GM23248 (cell line): Measurements from ENCODE around the gene SIGLEC14. TPM values are rescaled to one million over a fixed set of nuclear protein-coding genes. Genes with fewer than 3 reads are reported as not detected.
A peak's percentile ranks its signal among the peaks of the same experiment; 100 is the strongest.

Experiments
- DNase-seq: peaks from one replicate; pipeline ENCODE4 v3.0.0-alpha.2; 2015
- H2AFZ ChIP-seq: fragments of 200-600 bp; sonication (generic); 2 replicates; pipeline ENCODE4 v1.6.1; 2016; ENCODE audit warnings: antibody characterized with exemption
- H3F3A ChIP-seq: fragments of 200-600 bp; sonication (generic); 2 replicates; pipeline ENCODE4 v1.6.1; 2016; ENCODE audit warnings: mild to moderate bottlenecking, antibody characterized with exemption, mixed run types; ENCODE audit not compliant: insufficient read depth
- H3K27ac ChIP-seq: fragments of 200-600 bp; sonication (generic); 2 replicates; pipeline ENCODE4 v1.5.1; 2016; ENCODE audit warnings: mild to moderate bottlenecking
- H3K27me3 ChIP-seq: fragments of 200-600 bp; sonication (generic); replicated peaks from 2 replicates; pipeline ENCODE4 v1.6.1; 2016; ENCODE audit warnings: mild to moderate bottlenecking; ENCODE audit not compliant: insufficient read depth
- H3K36me3 ChIP-seq: fragments of 200-600 bp; sonication (generic); 2 replicates; pipeline ENCODE4 v1.6.1; 2016; ENCODE audit warnings: low read depth, mild to moderate bottlenecking
- H3K4me1 ChIP-seq: fragments of 200-600 bp; sonication (generic); 2 replicates; pipeline ENCODE4 v1.6.1; 2016; ENCODE audit warnings: mild to moderate bottlenecking; ENCODE audit not compliant: insufficient read depth
- H3K4me2 ChIP-seq: fragments of 200-600 bp; sonication (generic); one replicate; pipeline ENCODE4 v1.6.1; 2016; ENCODE audit warnings: mild to moderate bottlenecking; ENCODE audit not compliant: unreplicated experiment
- H3K4me3 ChIP-seq: fragments of 200-600 bp; sonication (generic); 2 replicates; pipeline ENCODE4 v1.5.1; 2016; ENCODE audit warnings: mild to moderate bottlenecking
- H3K79me2 ChIP-seq: fragments of 200-600 bp; sonication (generic); 2 replicates; pipeline ENCODE4 v1.6.1; 2016; ENCODE audit warnings: mild to moderate bottlenecking; ENCODE audit not compliant: insufficient read depth
- H3K9ac ChIP-seq: fragments of 200-600 bp; sonication (generic); 2 replicates; pipeline ENCODE4 v1.6.1; 2016; ENCODE audit warnings: mild to moderate bottlenecking
- H3K9me2 ChIP-seq: fragments of 200-600 bp; sonication (generic); 2 replicates; pipeline ENCODE4 v1.6.1; 2016; ENCODE audit warnings: mixed run types, mild to moderate bottlenecking, moderate library complexity; ENCODE audit not compliant: insufficient read depth
- H3K9me3 ChIP-seq: fragments of 200-600 bp; sonication (generic); one replicate; pipeline ENCODE4 v1.6.1; 2017; ENCODE audit warnings: low read depth
- H4K20me1 ChIP-seq: fragments of 200-600 bp; sonication (generic); 2 replicates; pipeline ENCODE4 v1.6.0; 2016; ENCODE audit not compliant: insufficient read depth
- EZH2 ChIP-seq: fragments of 200-600 bp; sonication (generic); IDR thresholded peaks from 2 replicates; pipeline ENCODE4 v1.6.1; 2018; ENCODE audit warnings: antibody characterized with exemption, mild to moderate bottlenecking; ENCODE audit not compliant: insufficient read depth, poor library complexity, severe bottlenecking
- EZH2phosphoT487 ChIP-seq: fragments of 200-600 bp; sonication (generic); IDR thresholded peaks from 2 replicates; pipeline ENCODE4 v1.6.1; 2018; ENCODE audit warnings: antibody characterized with exemption, moderate library complexity, mild to moderate bottlenecking, low read depth; ENCODE audit not compliant: insufficient read depth
- WGBS, 2 experiments: methylation state at CpG; one replicate each; pipeline ENCODE4 v1.1.6; 2015 to 2017; ENCODE audit warnings: low lambda C conversion rate in 2 of 2, low coverage in 1 of 2; ENCODE audit errors: missing lambda C conversion rate in 2 of 2; 5-methylcytosine and 5-hydroxymethylcytosine counted together
- in situ Hi-C: fragments of 300-500 bp; cut with MboI; formaldehyde crosslinking; loops from 2 replicates; pipeline ENCODE4 v1.15.0; 2020
- polyA plus RNA-seq: library from polyadenylated mRNA; unstranded; fragments of >200 nt; fragmentation: Nextera tagmentation; extraction: Ambion mirVana; gene quantifications from 2 replicates; pipeline ENCODE4 v1.2.1, GENCODE V29; 2016
- total RNA-seq: library from RNA; depleted of rRNA; stranded (reverse); fragments of >200 nt; shearing (Covaris generic); gene quantifications from 2 replicates; pipeline ENCODE4 v1.2.3, GENCODE V29; 2014

Gene SIGLEC14
- total and polyA plus RNA-seq, 2 experiments from 2014 or later, result not detected

GRCh38 chr19:51687791-51688670 lies 41.4 kb upstream of the SIGLEC14 start:
- no peaks in the 10 kb centered on the region for H3K36me3 ChIP-seq
- 1% methylated on average over 18 to 22 of the region's 22 CpGs for WGBS, 2 experiments

GRCh38 chr19:51686171-51686570 lies 39.5 kb upstream of the SIGLEC14 start:
- Histone ChIP-seq H3K79me2 (peaks cover 32% of the 10 kb centered on the region), H3K27me3 (no peaks in the 10 kb centered on the region), H3K9me2 (no peaks in the 10 kb centered on the region), H2AFZ (no peak overlapping the region), H3K4me1 (peaks cover 26% of the 10 kb centered on the region), H3K27ac (peak overlapping the region; percentile 34), H3K9ac (peak overlapping the region; percentile 23; the same call in 1 of the 2 replicates), H3F3A (peaks cover 29% of the 10 kb centered on the region), H3K4me2 (no peak overlapping the region), H3K9me3 (no peaks in the 10 kb centered on the region), H3K36me3 (no peaks in the 10 kb centered on the region), H3K4me3 (no peak overlapping the region), H4K20me1 (no peaks in the 10 kb centered on the region)
- WGBS, 2 experiments, result 45 to 46% methylated on average over 2 of the region's 2 CpGs
- TF ChIP-seq EZH2phosphoT487, result no peak
- TF ChIP-seq EZH2, result no peak
- in situ Hi-C loops, result no loop called here
- peak; percentile 65 for DNase-seq

More at GRCh38 chr19:51687791-51688670, 41.4 kb upstream of the SIGLEC14 start:
- Histone ChIP-seq H4K20me1 (no peaks in the 10 kb centered on the region), H3K9me2 (no peaks in the 10 kb centered on the region), H3K9me3 (no peaks in the 10 kb centered on the region), H2AFZ (peak overlapping the region; percentile 84), H3K27ac (peak overlapping the region; percentile 93), H3K4me2 (peak overlapping the region; percentile 97), H3K4me1 (peaks cover 31% of the 10 kb centered on the region), H3K27me3 (no peaks in the 10 kb centered on the region), H3K4me3 (peak overlapping the region; percentile 87), H3K9ac (peak overlapping the region; percentile 86), H3K79me2 (peaks cover 51% of the 10 kb centered on the region), H3F3A (peaks cover 29% of the 10 kb centered on the region)
- peak; percentile 86 for DNase-seq
- in situ Hi-C loops, result no loop called here
- TF ChIP-seq EZH2 (no peak), EZH2phosphoT487 (no peak)

GRCh38 chr19:51681286-51681941 lies 34.8 kb upstream of the SIGLEC14 start:
- Histone ChIP-seq H3K9ac (no peak overlapping the region), H2AFZ (no peak overlapping the region), H3K27ac (no peak overlapping the region), H3K9me3 (no peaks in the 10 kb centered on the region), H3K4me2 (no peak overlapping the region), H3F3A (peaks cover 8% of the 10 kb centered on the region; the same call in 1 of the 2 replicates), H4K20me1 (no peaks in the 10 kb centered on the region), H3K36me3 (no peaks in the 10 kb centered on the region), H3K4me3 (no peak overlapping the region), H3K9me2 (no peaks in the 10 kb centered on the region), H3K79me2 (no peaks in the 10 kb centered on the region; the same call in 1 of the 2 replicates), H3K4me1 (peaks cover 7% of the 10 kb centered on the region), H3K27me3 (0 out of 2 replicates have a peak, but pooled peaks cover 4% of the 10 kb centered on the region)
- WGBS, 2 experiments, result 63 to 69% methylated on average over 3 of the region's 3 CpGs
- DNase-seq, result no peak
- in situ Hi-C loops, result no loop called here
- TF ChIP-seq EZH2phosphoT487, result no peak
- no peak for TF ChIP-seq EZH2

GRCh38 chr19:51680474-51680873 lies 33.8 kb upstream of the SIGLEC14 start:
- H3K9me2 ChIP-seq, result no peaks in the 10 kb centered on the region
- H3K9ac ChIP-seq, result no peak overlapping the region
- no peak overlapping the region for H3K27ac ChIP-seq
- DNase-seq, result no peak
- H3K4me3 ChIP-seq, result no peak overlapping the region
- in situ Hi-C loops, result no loop called here
- H3K79me2 ChIP-seq, result no peaks in the 10 kb centered on the region
- H3K4me2 ChIP-seq, result no peak overlapping the region
- 93 to 100% methylated on average over 1 of the region's 1 CpG for WGBS, 2 experiments
- no peaks in the 10 kb centered on the region for H3K9me3 ChIP-seq
- no peaks in the 10 kb centered on the region for H3F3A ChIP-seq
- TF ChIP-seq EZH2 (no peak), EZH2phosphoT487 (no peak)
- 0 out of 2 replicates have a peak, but pooled peaks cover 4% of the 10 kb centered on the region for H3K27me3 ChIP-seq
- no peaks in the 10 kb centered on the region for H4K20me1 ChIP-seq
- no peaks in the 10 kb centered on the region for H3K36me3 ChIP-seq
- no peaks in the 10 kb centered on the region for H3K4me1 ChIP-seq
- H2AFZ ChIP-seq, result no peak overlapping the region
